HTR-8/SVneo (cell line): ENCODE results near the gene PKDREJ.
A peak's percentile ranks its signal among the peaks of the same experiment; 100 is the strongest.

Experiments
- DNase-seq: peaks from one replicate; pipeline ENCODE4 v3.0.0; 2011; ENCODE audit warnings: low spot score, mixed read lengths; ENCODE audit not compliant: insufficient read length
- FAIRE-seq: peaks from 2 replicates; lab custom pipeline; 2011; peaks lifted over from hg19 to GRCh38; lab: Jason Lieb, UNC

Gene PKDREJ

DNA sequence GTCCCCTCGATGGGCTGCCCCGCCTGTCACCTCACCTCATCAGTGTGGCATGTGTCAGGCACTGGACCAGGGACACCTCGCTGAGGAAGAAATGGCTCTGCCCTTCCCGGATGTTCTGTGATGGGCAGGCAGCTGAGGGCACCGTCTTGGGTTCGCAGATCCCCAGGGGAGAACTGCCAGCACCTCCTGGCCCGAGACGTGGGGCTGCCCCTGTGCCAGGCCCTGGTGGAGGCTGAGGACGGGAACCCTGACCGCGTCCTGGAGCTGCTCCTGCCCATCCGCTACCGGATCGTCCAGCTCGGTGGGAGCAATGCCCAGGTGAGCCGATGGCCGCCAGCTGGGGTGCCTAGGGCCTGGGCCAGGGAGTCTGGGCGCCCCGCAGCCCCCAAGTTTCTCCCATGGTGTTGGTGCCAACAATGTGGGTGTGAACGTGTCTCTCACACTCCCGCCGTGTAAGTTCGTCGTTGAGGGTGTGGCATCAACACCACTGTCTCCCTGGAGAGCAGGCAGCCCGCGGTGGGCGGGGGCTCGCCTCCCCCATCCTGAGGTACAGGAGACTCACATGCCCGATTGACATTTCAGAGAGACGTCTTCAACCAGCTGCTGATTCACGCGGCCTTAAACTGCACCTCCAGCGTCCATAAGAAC, 26.2 kb upstream of the PKDREJ start:
- no peak for FAIRE-seq
- DNase-seq = no peak

DNA sequence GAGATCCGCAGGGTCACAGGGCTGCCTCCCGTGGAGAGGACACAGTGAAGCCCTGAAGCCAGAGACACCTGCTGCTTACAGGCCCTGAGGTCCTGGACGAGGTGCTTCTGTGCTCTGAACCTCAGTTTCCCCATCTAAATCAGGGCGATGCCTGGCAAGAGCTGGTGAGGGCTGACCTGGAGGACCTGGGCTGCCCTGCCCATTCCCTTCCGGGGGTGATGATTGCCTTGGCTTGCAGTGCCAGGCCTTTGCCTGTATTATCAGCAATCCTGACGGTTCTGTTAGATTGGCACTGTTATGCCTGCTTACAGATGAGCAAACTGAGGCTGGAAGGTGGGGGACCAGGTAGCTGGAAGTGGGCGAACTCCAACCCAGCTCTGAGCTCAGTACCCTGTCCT, 25.7 kb upstream of the PKDREJ start:
- DNase-seq = no peak
- FAIRE-seq = no peak

DNA sequence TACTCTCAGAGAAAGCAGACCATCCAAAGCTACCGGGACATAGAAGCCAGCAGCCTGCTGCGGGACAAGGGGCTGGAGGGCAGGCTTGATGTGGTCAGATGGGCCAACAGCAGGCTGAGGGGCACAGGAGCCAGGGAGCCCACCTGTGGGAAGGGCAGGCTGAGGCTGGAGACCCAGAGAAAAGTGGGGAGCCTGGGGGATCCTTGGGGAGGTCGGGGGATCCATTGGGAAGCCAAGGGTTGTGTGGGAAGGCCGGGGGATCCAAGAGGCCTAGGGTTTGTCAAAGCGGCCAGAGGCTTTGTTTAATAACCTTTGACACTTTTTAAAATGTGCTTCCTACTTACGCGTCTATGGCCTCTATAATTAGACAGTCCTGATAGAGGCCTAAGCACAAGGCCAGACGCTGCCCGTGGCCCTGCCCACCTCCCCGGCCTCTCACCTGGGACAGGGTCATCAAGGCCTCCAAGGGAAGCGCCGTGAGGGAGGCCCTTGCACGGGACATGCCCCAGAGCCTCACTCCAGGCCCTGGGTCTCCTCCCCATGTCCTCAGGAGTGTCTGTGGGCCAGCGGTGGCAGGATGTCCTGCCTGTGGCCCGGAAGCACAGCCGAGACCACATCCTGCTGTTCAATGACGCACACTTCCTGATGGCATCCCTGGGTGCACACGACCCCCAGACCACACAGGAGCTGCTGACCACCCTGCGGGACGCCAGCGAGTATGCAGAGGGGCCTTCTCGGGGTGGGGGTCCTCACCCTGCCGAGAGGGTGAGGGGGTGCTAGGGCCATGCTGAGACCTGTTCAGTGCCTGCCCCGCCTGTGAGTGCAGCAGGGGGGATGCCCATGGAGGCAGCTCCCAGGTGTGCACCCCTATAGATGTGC, 25.0 kb upstream of the PKDREJ start:
- FAIRE-seq = no peak

DNA sequence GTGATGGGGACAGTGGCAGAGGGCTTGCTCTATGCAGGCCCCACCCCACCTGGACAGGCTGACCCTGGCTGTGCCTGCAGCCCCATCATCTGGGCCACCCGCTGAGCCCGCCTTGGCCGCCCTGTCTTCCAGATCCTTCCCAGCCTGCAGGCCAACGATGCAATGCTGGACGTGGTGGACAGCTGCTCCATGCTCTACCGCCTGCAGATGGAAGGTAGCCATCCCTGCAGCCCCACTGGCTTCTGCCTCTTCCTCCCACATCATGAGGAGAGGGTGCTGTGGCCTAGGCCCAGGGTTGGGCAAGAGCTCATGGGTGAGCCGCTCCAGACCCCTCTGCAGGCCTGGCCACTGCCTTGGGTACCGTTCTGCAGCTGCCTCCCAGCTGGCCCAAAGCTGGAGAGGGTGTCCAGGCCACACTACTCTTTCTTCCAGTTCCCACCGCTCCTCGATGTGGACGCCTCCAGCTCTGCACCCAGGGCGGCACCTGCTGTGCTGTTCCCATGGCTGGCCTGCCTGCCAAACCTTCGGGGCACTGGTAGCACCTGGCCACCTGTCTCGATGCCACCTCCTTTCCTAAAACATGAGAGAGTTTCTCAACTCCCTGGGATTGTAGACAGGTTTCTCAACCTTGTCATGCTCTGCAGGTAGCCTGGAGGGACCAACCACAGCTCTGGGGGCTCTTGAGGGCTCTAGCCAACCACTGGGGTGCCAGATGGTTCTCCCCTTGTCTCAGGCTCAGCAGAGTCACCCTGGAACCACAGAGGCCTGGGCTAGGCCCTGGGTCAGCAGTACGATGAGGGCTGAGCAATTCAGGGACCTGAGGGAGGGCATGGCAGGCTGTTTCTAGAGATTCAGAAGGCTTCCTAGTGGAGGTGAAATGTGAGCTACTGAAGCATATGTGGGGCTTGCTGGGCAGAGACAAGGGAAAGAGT, 24.1 kb upstream of the PKDREJ start:
- FAIRE-seq (no peak), DNase-seq (no peak)

More for the DNA sequence above, 25.0 kb upstream of the PKDREJ start:
- no peak for DNase-seq

DNA sequence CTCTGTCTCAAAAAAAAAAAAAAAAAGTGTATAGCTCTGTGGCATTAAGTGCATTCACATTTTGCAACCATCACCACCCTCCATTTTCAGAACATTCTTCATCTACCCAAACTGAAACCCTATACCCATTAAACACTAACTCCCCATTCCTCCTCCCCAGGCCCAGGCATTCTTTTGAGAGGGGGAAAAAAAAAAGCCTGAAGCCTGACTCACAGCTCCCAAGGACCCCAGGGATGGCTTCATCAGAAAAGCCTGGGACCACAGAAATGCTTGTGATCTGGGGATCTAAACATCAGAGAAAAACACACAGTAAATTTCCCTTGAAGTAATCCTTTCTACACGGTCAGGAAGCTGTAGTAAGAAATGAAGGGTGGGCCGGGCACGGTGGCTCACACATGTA, 22.9 kb upstream of the PKDREJ start:
- DNase-seq (no peak), FAIRE-seq (no peak)

DNA sequence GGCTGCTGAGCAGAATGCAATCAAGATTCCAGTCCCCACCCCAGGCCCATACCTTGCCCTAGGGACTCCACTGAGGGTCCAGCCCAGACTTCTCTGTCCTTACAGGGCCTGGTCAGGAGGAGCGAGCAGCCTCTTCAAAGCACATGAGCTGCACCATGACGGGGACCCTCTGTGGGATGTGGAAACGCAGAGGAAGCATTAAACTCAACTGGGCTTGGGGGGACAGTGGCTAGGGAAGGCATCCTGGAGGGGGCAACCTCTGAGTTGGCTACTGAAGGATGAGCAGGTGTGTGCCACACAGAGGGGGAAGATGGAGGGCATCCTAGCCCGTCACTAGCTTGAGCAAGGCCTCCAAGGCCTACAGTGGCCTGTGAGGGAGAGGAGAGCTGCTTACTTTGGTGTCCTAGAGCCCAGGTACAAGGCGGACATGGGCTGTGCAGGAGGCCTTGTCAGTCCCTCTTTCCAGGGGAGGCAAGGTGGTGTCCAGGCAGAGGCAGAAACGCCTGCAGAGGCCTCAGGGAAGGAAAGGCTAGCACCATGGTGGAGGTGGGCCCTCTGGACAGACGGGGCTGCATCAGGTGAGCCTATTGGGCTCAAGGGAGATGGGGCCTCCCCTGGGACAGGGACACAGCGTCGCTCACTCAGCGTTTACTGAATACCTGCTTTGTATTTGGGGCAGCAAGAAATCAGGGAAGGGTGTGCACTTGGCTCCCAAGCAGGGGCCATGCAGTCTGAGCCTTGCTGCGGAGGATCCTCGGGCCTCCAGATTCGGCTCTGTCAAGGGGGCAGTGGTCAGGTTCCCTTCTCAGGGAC, 18.9 kb upstream of the PKDREJ start:
- DNase-seq = no peak
- FAIRE-seq = no peak

DNA sequence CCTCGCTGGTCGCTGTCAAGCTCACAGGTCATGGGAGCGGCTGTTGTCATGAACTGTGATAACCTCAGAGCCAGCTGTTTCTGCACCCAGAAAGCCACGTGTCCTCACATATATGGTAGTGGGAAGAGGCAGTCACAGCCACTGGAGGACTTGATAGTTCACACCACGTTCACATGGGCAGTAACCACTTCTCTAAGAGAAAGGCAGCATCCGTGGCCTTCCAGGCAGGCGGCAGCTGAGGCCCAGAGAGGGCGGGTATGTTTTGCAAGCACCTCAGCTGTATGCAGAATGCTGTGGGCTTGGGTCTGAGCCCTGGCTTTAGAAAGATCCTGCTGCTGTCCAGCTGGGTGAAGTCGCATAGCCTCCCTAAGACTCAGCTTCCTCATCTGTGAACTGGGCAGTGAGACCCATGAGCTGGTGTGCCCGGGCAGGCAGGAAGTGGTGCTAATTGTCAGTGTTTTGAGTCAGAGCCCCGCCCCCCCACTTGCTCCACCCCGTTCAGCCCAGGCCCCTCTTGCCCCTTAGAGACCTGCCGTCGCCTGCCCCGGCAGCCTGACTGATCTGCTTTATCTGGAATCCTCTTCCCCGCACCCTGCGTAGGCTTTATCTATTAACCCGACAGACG, 18.0 kb upstream of the PKDREJ start:
- FAIRE-seq = peak; percentile 42

DNA sequence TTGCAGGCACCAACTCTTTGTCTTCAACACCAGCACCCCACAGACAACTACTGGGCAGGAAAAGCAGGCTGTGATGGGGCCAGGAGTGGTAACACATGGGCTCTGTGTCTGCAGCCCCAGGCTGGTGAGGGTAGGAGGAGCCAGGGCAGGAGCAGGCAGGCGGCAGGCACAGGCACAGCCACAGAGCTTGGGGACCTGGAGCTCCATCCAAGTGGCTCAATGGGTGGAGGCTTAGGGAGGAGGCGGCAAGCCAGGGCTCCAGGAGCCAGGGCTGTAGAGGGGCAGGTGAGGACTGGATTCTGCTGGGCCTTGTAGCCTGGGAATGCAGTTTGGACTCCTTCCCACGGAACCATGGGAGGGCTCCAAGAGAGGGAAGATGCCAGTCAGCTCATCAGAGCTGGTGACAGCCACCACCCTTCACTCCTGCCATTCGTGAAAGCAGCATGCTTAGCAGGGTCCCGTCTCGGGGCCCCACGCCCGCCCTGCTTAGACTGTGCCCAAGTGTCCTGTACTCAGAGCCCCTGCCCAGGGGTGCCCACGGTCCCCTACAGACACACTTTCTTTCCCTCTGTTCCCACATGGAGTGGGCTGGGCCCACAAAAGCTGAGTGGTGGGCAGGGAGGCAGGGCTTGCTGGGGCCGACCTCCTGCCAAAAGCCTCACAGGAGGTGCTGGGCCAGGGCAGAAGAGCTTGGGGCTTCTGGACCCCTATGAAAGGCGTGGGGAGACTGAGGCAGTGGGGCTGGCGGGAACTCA, 17.1 kb upstream of the PKDREJ start:
- no peak for DNase-seq

More for the DNA sequence above, 18.0 kb upstream of the PKDREJ start:
- no peak for DNase-seq

DNA sequence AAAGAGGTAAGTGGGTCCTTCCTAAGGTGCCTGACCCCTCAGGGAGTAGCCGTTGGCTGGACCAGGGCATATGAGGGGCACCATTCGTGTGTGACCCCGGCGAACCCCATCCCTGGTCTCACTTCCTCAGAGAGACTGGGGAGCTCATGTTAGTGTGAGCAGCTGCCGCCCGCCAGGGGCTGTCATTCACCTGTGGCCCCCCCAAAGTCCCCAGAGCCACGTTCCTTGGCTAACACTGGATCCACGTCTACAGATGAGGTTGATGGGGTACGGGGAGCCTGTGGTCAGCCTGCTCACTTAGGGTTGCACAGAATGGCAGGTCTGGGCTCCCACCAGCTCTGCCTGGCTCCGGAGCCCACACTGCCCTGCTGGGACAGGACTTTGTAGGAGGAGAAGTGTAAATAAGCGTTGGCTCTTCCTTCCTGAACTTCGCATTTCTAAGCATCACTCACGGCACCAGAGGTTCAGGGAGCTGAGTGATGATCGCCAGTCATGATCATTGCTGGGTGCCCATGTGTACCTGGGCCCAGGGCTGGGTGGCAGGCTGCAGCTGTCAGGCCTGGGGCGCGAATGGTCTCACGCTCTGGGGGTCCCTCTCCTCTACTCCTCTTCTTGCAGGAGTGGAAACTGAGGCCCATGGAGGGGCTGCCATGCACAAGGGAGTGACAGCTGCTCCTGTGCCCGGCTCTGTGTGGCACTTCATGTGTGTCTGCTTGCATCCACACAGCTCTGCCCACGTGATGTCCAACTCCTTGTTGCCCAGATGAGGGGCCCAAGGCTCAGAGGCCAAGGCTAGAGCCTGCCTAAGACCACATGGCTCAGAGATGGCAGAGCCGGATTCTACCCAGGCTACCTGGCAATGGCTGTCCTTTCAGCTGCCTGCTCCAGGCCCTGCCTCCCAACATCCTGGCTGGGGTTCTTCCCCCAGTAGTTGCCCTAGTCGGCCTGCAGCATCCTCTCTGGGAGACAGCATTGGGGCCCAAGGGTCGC, 15.8 kb upstream of the PKDREJ start:
- FAIRE-seq = no peak
- no peak for DNase-seq

More for the DNA sequence above, 17.1 kb upstream of the PKDREJ start:
- FAIRE-seq = no peak

DNA sequence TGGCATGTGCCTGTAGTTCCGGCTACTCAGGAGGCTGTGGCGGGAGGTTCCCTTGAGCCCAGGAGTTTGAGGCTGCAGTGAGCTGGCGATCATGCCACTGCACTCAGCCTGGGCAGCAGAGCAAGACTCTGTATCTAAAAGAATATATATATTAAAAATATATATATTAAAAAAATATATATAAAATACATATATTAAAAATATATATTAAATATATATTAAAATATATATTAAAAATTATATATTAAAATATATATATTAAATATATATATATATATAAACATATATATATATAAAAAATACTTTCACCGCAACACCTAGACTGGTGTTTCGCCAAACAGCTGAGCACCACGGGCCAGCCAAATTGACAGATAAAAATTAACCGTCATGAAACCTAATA, 13.4 kb upstream of the PKDREJ start:
- no peak for DNase-seq
- no peak for FAIRE-seq

DNA sequence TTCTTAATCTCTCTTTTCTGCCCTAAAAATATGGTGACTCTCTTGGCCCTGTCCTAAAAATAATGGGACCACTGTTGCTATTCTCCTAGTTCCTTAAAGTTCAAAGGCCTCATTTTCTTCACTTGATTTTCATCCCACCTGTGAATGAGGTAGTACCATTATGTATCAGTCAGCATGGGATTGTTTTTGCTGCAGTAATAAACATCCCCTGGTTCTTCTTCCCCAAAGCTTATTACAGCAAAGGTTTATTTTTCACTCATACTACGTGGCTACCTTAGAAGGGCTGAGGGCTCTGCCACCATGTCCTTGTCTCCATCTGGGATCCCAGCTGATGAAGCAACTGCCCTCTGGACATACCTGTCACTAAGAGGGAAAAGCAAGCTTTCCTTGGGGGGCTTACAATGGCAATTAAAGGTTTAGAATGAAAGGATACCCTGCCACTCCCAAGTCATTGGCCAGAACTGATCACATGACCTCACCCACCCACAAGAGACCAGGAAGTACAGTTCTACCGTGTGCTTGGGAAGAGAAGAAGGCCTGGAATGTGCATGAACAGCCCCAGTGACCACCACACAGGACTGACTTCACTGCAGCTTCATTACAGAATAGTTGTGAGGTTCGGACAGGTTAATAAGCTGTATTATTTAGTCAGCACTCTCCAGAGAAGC, 12.4 kb upstream of the PKDREJ start:
- FAIRE-seq = no peak

DNA sequence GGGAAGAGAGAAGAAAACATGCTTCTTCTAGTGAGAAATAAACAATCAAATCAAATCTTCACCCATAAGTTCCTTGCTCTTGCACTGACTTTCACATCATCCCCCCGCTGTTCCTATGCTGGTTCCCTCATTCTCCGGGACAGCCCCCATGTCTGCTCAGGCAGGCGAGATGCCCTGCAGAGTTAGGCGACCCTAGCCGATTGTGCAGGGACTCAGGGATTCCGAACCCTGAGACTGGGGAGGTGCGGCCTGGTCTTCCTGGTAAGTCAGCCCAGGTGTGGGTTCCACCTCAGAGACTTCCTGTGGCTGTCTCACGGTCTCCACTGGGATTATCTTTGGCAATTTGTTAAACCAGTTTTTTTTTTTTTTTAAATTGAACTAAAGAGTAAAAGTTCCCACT, 11.2 kb upstream of the PKDREJ start:
- no peak for FAIRE-seq

More for the DNA sequence above, 12.4 kb upstream of the PKDREJ start:
- no peak for DNase-seq

DNA sequence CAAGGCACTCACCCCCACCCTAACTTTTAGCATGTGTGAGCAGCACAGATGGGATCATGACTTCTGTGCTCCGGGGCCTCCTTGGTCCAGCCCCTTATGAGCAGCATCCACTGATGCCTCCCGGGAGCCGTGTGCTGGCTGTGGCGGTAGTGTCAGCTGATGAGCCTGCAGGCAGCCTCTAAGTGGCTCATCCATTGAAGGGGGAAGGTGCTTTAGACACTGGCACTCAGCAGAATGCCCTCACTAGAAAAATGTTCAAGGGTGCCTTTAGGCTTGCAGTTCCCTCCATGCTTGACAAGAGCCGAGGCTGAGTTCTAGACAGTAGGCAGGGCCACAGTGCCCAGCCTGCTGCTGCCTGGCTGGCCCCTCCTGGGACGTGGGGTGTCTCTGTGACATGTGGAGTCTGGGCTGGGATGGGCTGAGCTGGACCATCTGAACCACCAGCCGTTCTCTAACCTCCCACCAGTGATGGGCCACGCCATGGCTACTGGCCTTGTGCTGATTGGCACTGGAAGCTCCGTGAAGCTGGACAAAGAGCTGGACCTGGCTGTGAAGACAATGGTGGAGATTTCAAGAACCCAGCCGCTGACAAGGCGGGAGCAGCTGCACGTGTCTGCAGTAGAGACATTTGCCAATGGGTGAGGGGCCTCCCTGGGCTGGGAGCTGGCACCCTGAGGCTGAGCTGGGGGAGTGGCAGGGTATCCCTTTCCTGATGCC, 10.4 kb upstream of the PKDREJ start:
- no peak for DNase-seq
- no peak for FAIRE-seq

More for the DNA sequence above, 11.2 kb upstream of the PKDREJ start:
- DNase-seq = no peak

DNA sequence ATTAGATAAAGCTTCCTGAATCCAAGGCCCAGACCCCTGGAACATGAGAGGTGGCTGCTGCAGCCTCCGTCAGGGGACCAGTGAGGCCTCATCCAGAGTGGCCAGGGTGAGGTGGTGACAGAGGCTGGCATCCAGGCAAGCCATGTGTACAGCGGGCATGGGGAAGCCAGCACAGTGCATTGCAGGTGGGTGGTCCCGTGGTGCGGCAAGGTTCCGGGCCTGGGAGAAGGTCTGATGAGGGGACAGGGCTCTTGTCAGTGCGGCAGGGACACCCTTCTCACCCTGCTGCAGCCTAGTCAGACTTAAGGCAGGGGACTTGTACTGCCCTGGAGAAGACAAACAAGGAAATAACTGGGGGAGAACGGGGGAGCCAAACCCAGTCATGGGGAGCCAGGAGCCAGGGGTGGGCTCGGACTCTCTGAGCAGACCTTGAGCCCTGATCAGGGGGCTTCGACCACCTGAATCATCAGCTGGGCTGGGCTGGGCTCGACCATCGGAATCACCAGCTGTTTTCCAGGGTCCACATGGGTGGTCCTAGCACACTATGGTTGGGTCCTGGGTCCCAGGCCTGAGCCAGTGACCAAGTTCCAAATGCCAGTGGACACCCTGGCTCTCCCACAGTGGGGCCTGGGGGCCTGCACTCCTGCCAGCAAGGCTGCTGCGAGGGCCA, 9.8 kb upstream of the PKDREJ start:
- FAIRE-seq (no peak), DNase-seq (no peak)

DNA sequence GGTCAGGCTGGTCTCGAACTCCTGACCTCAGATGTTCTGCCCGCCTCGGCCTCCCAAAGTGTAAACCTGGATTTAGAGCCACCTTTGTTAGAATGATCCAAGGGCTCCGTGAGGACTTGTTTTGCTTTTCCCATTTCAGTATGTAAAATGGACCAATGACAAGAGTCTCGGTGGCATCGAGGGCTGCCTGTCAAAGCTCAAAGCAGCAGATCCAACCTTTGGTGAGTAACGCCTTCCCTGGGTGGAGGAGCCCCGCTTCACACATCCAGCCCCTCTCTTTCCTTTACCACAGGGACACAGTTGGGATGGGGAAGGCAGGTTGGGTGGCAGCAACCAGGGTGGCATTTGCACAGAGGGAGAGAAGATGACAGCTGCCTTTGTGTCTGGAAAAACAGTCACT, 9.1 kb upstream of the PKDREJ start:
- no peak for FAIRE-seq
- no peak for DNase-seq

DNA sequence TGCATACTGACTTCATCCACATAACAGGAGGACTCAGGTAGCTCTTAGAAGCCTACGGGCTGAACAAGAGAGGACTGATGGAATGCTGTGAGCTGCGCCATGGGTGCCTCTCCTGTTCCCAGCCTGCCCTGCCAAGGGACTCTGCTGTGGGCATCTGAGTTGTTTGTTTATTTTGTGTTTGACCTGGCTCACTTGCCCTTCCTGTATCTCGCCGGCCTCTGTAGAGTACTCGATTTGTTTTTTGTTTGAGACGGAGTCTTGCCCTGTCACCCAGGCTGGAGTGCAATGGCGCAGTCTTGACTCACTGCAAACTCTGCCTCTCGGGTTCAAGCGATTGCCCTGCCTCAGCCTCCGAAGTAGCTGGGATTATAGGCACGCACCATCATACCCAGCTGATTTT, 6.4 kb upstream of the PKDREJ start:
- DNase-seq (no peak), FAIRE-seq (no peak)
